GM18519 (cell line): ENCODE measurements around the gene TEP1.
"Not testable (repeated sequence)": the region's sequence is repeated elsewhere in the genome, so short reads cannot be mapped to it uniquely, and the experiment has no call there.

Experiments
- ATAC-seq: cut with Tn5 transposase; IDR thresholded peaks from one replicate; pipeline ENCODE4 v1.9.1; 2021; ENCODE audit warnings: mild to moderate bottlenecking, moderate library complexity; ENCODE audit not compliant: unreplicated experiment, low FRiP score

TEP1 gene

DNA sequence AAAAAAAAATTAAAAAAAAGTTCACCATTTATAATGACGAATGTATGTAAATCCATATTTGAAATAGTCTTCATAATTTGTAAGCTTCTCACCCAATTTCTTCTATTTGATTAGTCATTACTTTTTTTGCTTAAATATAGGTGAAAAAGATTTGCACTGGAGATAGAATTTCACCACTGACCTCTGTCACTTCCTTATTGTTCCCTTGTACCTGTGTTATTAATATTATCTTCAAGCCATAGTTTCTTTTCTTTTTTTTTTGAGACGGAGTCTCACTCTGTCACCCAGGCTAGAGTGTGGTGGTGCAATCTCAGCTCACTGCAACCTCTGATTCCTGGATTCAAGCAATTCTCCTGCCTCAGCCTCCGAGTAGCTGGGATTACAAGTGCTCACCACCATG is 15.8 kb downstream of the TEP1 start:
- ATAC-seq: no peak

GRCh38 chr14:20391505-20391904 is 21.8 kb downstream of the TEP1 start:
- ATAC-seq: no peak

GRCh38 chr14:20388159-20388558 is 25.1 kb downstream of the TEP1 start:
- no peak for ATAC-seq

- no peak for ATAC-seq
Measured at GRCh38 chr14:20387576-20387975, 25.7 kb downstream of the TEP1 start.

GRCh38 chr14:20386276-20386855 is 26.9 kb downstream of the TEP1 start:
- ATAC-seq: no peak

DNA sequence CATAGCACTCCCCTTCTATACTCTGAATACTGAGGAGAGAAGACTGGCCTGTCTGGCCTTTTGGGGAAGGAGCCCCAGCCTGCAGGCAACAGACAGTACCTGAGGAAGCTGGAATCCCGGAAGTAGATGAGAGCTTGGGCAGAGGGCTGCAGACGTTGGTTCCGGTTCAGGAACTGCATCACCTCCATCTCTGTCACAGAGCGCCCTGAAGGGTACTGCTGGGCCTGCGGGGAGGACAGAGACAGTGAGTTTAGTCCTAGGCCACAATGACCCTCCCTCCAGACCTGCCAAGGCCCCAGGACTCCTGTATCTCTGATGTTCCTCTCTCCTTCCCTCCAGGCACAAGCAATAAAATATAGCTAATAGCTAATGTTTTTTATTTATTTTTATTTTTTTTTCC is 28.4 kb downstream of the TEP1 start:
- ATAC-seq: no peak

- ATAC-seq: no peak
Measured at GRCh38 chr14:20384321-20384720, 29.0 kb downstream of the TEP1 start.

DNA sequence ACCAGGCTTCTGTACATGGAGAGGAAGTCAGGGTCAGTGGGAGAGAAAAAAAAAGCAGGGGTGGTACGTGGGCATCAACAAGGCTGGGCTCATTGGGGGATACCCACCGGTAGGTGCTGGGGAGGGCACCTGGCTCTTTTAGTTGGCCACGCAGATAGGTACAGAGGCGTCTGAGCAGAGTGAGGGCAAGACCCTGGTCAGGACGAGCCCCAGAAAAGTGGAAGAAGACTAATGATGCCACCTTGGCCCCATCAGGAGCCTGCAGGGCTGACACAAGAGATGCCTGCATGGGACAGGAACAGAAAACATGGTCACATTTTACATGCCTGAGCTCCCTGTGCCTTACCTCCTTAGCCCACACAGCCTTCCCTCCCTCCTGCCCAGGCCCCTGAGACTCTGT is 29.7 kb downstream of the TEP1 start:
- no peak for ATAC-seq

DNA sequence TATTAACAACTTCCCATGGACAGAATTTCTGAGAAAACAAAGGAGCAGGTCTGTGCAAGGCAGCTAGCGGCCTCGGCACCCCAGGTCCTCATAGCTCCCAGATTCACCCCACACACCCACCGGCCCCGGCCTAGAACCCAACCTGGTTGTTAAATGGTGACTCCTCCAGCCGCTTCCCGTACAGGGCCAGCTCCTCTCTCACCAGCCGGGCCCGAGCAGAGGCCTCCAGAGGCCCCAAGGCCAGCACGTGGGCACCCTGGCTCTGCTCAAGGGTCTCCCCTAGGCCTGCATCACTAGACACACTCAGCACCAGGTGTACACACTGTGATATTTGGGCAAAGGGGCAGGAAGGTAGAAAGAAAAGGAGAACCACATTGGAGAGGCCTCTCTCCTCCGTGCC is 30.3 kb downstream of the TEP1 start:
- no peak for ATAC-seq

DNA sequence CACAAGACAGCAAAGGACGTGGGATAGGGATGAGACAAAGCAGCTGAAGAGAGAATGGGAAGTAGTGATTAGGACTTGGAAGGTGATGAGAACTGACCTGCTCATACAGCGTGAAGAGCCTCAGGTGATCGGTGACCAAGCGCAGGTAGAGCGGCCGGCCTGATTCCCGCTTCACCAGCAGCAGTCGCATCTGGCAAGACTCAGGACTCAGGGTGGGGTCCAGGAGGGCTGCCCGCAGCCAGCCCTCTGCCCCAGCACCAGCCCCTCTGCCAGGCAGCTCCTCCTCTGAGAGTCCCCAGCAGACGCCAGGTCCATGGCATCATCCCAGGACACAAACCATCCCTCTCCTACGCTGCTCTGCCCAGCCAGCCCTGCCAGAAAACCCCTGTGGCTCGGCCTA is 30.8 kb downstream of the TEP1 start:
- no peak for ATAC-seq

DNA sequence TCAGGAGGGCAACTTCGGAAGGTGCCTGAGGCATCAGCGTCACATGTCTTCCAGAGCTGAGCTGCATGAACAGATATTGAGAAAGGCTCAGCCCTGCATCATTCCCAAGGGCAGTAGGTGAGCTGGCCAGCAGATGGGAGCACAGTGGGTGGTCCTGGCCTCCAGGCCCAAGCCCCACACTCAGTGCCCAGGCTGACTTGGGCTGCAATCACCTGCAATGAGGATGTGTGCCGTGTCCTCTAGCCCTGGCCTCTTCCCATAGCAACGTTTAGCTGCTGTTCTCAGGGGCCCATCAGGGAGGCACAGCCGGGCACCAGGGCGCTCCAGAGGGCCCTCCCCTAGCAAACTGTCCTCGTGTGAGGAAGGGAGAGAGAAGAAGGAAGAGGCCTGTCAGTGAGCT is 32.0 kb downstream of the TEP1 start:
- ATAC-seq: no peak

DNA sequence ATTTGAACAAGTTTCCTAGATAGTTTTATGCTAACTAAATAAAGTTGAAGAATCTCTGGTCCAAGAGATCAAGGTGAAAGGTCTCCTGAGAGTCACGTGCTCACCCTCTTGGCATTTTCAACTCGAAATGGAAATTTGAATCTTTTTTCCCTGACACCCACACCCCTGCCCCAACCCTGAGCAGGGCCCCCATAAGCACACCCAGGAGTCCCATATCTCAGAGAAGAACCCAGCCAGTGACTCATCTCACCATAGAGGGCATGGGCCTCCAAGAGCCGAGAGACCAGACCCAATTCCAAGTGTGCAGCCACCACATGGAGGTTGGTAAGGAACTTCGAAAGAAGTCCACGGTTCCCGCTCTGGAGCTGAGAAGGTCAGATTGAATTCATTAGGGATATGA is 32.6 kb downstream of the TEP1 start:
- no peak for ATAC-seq

DNA sequence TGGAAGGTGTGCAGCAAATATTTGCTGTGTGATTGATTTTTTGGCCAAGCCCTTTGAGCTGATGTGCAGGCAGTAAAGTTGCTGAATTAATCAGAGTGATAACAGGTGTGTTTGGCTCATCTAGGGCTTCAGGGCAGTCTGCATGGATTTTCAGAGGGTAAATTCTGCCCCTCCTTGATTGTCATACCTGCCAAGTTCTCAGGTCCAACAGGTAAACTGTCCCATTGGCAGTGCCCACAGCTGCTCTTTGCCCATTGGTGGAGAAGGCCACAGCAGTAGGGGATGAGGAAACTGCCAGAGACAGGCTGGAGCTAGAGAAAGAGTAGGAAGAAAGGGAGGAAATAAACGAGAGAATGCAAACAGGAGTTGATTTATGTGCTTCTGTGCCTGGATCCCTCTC is 33.6 kb downstream of the TEP1 start:
- no peak for ATAC-seq

- no peak for ATAC-seq
Measured at GRCh38 chr14:20377171-20377570, 36.1 kb downstream of the TEP1 start.

DNA sequence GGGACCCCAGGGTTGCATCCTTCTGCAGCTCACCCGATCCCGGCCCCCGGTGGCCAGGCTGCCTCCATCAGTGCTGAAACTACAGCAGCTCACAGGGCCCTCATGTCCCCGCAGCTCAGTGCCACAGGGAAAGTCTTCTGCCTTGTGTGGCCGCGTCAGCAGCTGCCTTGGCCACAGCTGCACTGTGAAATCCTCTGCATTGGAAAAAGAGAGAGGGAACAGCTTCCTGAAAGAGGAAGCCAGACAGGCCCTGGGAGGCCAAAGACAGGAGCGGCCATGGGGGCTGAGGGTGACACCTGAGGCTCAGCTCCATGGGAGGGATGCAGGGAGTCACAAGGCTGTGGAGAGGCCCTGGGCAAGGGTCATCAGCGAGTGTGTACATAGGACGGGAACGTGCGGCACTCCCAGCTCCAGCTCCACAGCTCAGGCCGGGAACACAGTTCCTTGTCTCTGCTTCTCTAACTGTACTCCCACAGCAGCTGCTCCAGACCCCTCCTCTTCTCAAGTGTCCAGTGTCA is 37.2 kb downstream of the TEP1 start:
- no peak for ATAC-seq

- ATAC-seq: no peak
Measured at GRCh38 chr14:20375471-20375870, 37.8 kb downstream of the TEP1 start.

DNA sequence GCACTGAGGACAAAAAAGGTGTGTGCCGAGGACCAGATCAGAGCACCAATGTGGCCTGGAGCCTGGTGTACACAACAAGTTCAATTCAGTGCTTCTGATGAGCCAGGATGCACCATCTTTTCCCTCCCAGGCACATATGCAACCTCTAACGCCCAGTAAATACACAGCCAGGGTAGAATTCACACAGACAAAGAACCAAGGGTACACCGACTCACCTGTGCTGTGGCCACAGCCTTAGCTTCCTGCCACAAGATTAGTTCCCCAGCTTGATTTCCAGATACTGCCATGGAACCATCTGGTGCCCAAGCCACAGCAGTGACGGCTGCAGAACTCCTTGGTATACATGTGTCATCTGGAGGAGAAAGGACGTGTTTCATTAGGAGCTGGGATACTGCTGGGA is 40.5 kb downstream of the TEP1 start:
- no peak for ATAC-seq

DNA sequence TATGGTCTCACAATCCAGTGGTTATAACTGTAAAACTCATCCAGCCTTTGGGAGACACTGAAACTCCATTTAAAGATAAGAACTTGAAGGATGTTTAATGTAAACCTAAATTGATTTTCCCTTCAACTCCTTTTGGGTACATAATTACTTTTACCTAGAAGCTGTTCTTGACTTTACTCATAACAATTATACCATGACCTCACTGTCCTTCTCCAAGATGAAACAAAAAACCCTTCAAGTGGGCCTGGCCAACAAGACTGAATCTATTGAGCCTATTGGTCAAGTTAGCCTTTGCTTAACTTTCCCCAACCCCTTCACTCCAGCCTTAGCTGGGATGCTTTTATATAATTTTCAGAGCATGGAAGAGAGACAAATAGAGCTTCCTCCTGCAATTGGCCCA is 47.4 kb downstream of the TEP1 start:
- no peak for ATAC-seq

DNA sequence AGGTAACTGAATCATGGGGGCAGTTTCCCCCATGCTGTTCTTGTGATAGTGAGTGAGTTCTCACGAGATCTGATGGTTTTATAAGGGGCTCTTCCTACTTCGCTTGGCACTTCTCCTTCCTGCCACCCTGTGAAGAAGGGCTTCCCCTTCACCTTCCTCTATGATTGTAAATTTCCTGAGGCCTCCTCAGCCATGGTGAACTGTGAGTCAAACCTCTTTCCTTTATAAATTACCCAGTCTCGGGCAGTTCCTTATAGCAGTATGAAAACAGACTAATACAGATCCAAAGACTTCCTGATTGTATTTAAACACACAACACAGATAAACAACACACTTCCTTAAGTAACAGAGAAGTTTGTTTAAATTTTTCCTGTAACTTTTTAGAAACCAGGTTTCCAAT is 54.8 kb downstream of the TEP1 start:
- not testable (repeated sequence) for ATAC-seq

DNA sequence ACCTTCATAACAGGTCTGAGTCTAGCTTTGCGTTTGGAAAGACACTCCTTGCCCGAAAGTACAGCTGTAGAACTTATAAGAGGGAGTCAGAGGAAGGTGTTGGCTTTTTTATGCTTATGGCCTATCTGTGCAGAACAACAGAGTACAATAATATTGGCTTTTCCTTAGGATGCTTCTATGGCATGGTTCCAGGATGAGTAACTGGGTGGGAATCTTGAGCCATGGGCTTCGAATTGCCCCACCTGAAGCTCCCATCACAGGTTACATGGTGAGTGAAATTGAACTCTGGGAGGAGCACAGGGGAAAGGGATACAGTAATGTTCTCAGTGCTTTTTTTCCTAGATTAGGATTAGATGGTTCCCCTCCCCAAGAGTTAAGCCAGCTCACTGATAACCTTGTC is 56.9 kb downstream of the TEP1 start:
- no peak for ATAC-seq

DNA sequence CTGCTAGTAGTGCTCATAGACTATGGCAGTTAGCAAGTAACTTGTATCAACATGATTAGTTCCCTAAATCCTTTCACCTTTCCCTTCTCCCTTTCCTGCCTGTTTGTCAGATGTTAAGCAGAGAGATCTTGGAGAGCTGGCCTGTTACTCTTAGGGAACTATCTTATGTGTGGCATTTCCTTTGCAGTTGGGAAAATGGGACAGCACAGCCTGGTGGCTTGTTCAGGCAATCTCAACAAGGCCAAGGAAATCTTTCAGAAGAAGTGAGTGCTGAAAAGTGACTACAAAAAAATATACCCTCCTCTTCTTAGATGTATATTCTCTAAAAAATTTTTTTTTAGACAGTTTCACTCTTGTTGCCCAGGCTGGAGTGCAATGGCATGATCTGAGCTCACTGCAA is 62.4 kb downstream of the TEP1 start:
- ATAC-seq: no peak

DNA sequence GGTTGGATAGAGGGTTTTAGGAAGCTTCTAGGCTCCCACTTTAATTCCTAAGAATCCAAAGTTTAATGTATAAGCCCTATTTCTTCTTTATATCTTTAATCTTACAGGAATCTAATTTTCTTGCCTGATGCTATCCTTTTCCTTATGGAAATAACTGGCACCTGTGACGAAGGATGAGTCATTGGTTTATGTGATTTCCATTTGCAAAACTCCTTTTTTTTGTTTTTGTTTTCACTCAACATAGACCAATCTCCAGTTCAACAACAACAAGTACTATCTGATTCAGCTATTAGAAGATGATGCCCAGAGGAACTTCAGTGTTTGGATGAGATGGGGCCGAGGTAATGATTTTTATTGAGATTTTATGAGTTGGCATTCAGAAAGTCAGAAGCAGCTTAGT is 63.0 kb downstream of the TEP1 start:
- no peak for ATAC-seq

GRCh38 chr14:20347747-20348146 is 65.6 kb downstream of the TEP1 start:
- ATAC-seq: no peak
